ENCODE measurements around the gene GCSAML.

GCSAML gene

GRCh38 chr1:247540581-247540980 is 8.4 kb upstream of the GCSAML start:
- CTCF ChIA-PET: no interaction called here
- TF ChIP-seq ZNF155 (tag by site-specific recombination; IDR thresholded peaks at IDR 0.05) (no peak), KLF17 (tag by site-specific recombination; IDR thresholded peaks at IDR 0.05) (no peak), KLF10 (tag by site-specific recombination; IDR thresholded peaks at IDR 0.05) (no peak), ZNF37A (tag by site-specific recombination; IDR thresholded peaks at IDR 0.05) (no peak), ZNF600 (tag by site-specific recombination; IDR thresholded peaks at IDR 0.05) (no peak), ZNF76 (tag by site-specific recombination; IDR thresholded peaks at IDR 0.05; ENCODE audit: borderline replicate concordance, low read depth) (no peak), ZNF623 (tag by site-specific recombination; IDR thresholded peaks at IDR 0.05) (no peak), ZSCAN16 (tag by site-specific recombination; IDR thresholded peaks at IDR 0.05) (no peak), ZNF488 (tag by site-specific recombination; IDR thresholded peaks at IDR 0.05) (no peak), GLI2 (tag by site-specific recombination; IDR thresholded peaks at IDR 0.05; ENCODE audit: borderline replicate concordance, low read depth) (no peak), ZNF121 (tag by site-specific recombination; IDR thresholded peaks at IDR 0.05) (no peak), ZBTB6 (tag by site-specific recombination; IDR thresholded peaks at IDR 0.05) (no peak), ZNF585B (tag by site-specific recombination; IDR thresholded peaks at IDR 0.05) (no peak), ZNF692 (tag by site-specific recombination; IDR thresholded peaks at IDR 0.05) (no peak), ZNF776 (tag by site-specific recombination; IDR thresholded peaks at IDR 0.05; ENCODE audit: borderline replicate concordance) (no peak), ZNF544 (tag by site-specific recombination; IDR thresholded peaks at IDR 0.05) (no peak)
- Histone ChIP-seq H3K36me3 (ENCODE audit: control insufficient read depth in 2 of 2, insufficient read depth in 1 of 2, low read length in 2 of 2) (no peaks in the 10 kb centered on the region), H3K9me3 (ENCODE audit: control insufficient read depth, insufficient read depth, low read depth, low read length) (no peaks in the 10 kb centered on the region), H3K4me3 (ENCODE audit: low read depth, low read length) (no peak overlapping the region), H3K27ac (ENCODE audit: extremely low read depth, low read depth, low read length) (no peak overlapping the region), H3K4me1 (ENCODE audit: control insufficient read depth, insufficient read depth, low read length) (no peaks in the 10 kb centered on the region)
- POLR2A ChIA-PET: no interaction called here

- Histone ChIP-seq H3K9me3 (ENCODE audit: control insufficient read depth, insufficient read depth, low read depth, low read length) (no peaks in the 10 kb centered on the region), H3K4me3 (ENCODE audit: low read depth, low read length) (no peak overlapping the region), H3K4me1 (ENCODE audit: control insufficient read depth, insufficient read depth, low read length) (no peaks in the 10 kb centered on the region), H3K36me3 (ENCODE audit: control insufficient read depth in 2 of 2, insufficient read depth in 1 of 2, low read length in 2 of 2) (no peaks in the 10 kb centered on the region), H3K27ac (ENCODE audit: extremely low read depth, low read depth, low read length) (no peak overlapping the region)
- ChIA-PET POLR2A (no interaction called here), CTCF (no interaction called here)
- no peak for TF ChIP-seq ZNF600 (tag by site-specific recombination; IDR thresholded peaks at IDR 0.05)
- TF ChIP-seq ZNF169 (tag by site-specific recombination; IDR thresholded peaks at IDR 0.05): no peak
- no peak for TF ChIP-seq ZNF335 (tag by site-specific recombination; conservative IDR thresholded peaks at IDR 0.05)
- TF ChIP-seq MYNN (tag by site-specific recombination; IDR thresholded peaks at IDR 0.05; ENCODE audit: borderline replicate concordance): no peak
- no peak for TF ChIP-seq ZNF48 (tag by site-specific recombination; IDR thresholded peaks at IDR 0.05)
- TF ChIP-seq PRDM6 (tag by site-specific recombination; IDR thresholded peaks at IDR 0.05): no peak
- no peak for TF ChIP-seq HOXC10 (CRISPR knock-in tag; IDR thresholded peaks at IDR 0.05)
- TF ChIP-seq ZNF645 (tag by site-specific recombination; IDR thresholded peaks at IDR 0.05): no peak
- TF ChIP-seq ATF2 (tag by site-specific recombination; IDR thresholded peaks at IDR 0.05; ENCODE audit: low read depth): no peak
- no peak for TF ChIP-seq ZNF664 (tag by site-specific recombination; IDR thresholded peaks at IDR 0.05)
- TF ChIP-seq ZNF423 (tag by site-specific recombination; IDR thresholded peaks at IDR 0.05): no peak
- no peak for TF ChIP-seq ZNF426 (tag by site-specific recombination; IDR thresholded peaks at IDR 0.05)
- no peak for TF ChIP-seq ZNF580 (tag by site-specific recombination; IDR thresholded peaks at IDR 0.05)
Measured at GRCh38 chr1:247542811-247543210, 6.1 kb upstream of the GCSAML start.

Data from HEK293 (cell line).